ENCODE results near the gene PTGR2.

GRCh38 chr14:73802431-73803188 lies 49.0 kb upstream of the PTGR2 start:
- TF ChIP-seq EZH2 (IDR thresholded peaks at IDR 0.05; ENCODE audit: borderline replicate concordance, low read depth, low read length, poor library complexity, severe bottlenecking) (no peak), CTCF (conservative IDR thresholded peaks at IDR 0.05; ENCODE audit: low read depth, low read length) (no peak)
